GM12892 (cell line): Measurements from ENCODE around the gene CCR5.

Experiments used
- DNase-seq: peaks from one replicate; pipeline ENCODE4 v3.0.0; 2011; ENCODE audit not compliant: insufficient read length
- FAIRE-seq: peaks from 2 replicates; lab custom pipeline; 2011; peaks lifted over from hg19 to GRCh38; lab: Jason Lieb, UNC
- POLR2A ChIP-seq: IDR thresholded peaks from 2 replicates; pipeline ENCODE4 v1.6.1; 2011; ENCODE audit warnings: low read depth, low read length, control low read depth
- POLR2AphosphoS5 ChIP-seq: IDR thresholded peaks from 2 replicates; pipeline ENCODE4 v1.6.1; 2011; ENCODE audit warnings: low read depth, low read length, control low read depth
- TAF1 ChIP-seq: IDR thresholded peaks from 2 replicates; pipeline ENCODE4 v1.6.1; 2011; ENCODE audit warnings: low read depth, mild to moderate bottlenecking, control low read depth, low read length, borderline replicate concordance

CCR5 gene

GRCh38 chr3:46349484-46350261, 21.1 kb upstream of the CCR5 start:
- no peak for TF ChIP-seq POLR2A
- no peak for TF ChIP-seq POLR2AphosphoS5
- no peak for TF ChIP-seq TAF1

DNA sequence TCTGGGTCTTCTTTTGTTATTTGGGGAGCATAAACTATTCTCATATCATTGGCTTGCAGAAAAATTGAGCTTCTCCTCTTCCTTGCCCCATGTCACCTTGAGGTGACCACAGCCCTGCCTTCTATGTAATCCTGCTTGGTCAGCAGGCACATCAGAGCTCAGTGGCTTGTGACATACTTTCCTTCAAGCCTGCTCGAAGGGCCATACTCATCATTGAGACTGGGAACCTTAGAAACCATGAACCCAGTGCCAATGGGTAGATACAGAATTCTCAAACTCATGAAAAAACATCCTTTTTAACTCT, 20.5 kb upstream of the CCR5 start:
- TF ChIP-seq POLR2AphosphoS5 (no peak), TAF1 (no peak), POLR2A (no peak)
- peak; percentile 92 for FAIRE-seq
- DNase-seq: no peak

More at GRCh38 chr3:46349484-46350261, 21.1 kb upstream of the CCR5 start:
- no peak for FAIRE-seq
- no peak for DNase-seq

GRCh38 chr3:46351646-46352045, 19.1 kb upstream of the CCR5 start:
- TF ChIP-seq POLR2AphosphoS5 (no peak), TAF1 (no peak), POLR2A (no peak)
- no peak for FAIRE-seq
- no peak for DNase-seq

DNA sequence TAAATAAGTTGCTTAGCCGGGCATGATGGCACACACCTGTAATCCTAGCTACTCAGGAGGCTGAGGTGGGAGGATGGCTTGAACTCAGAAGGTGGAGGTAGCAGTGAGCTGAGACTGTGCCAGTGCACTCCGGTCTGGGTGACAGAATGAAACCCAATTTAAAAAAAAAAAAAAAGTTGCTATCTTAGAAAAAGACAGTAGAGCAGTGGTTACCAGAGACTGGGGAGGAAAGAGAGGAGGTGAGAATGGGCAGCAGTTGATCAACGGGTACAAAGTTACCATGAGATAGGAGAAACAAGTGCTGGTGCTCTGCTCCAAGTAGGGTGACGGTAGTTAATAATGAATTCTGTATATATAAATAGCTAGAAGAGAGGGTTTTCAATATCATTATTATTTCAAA, 17.7 kb upstream of the CCR5 start:
- FAIRE-seq: no peak
- DNase-seq: no peak
- TF ChIP-seq POLR2AphosphoS5 (no peak), POLR2A (no peak), TAF1 (no peak)

DNA sequence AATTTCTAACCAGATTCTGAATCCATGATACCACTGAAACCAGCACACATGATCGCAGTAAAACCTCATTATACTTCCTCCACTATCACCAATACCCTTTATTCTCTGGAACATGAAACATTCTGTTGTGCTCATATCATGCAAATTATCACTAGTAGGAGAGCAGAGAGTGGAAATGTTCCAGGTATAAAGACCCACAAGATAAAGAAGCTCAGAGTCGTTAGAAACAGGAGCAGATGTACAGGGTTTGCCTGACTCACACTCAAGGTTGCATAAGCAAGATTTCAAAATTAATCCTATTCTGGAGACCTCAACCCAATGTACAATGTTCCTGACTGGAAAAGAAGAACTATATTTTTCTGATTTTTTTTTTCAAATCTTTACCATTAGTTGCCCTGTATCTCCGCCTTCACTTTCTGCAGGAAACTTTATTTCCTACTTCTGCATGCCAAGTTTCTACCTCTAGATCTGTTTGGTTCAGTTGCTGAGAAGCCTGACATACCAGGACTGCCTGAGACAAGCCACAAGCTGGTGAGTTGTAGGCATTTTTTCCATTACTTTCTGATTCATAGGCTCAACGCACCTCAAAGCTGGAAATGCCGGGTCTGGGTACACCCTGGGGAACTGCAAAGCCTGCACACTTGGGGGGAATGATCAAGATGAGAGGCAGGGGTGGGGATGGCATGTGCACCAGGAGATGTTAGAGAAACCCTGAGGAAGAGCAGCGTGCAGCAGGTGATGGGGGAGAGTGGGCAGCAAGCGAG, 16.9 kb upstream of the CCR5 start, which contains the start of gene CCR2:
Gene CCR2, plus strand, starts transcription at position 465 of the 764 bp plus-strand sequence. CDS start 3,417 bp downstream, outside the sequence.
- DNase-seq: no peak
- TF ChIP-seq POLR2AphosphoS5 (no peak), POLR2A (no peak), TAF1 (no peak)
- no peak for FAIRE-seq

DNA sequence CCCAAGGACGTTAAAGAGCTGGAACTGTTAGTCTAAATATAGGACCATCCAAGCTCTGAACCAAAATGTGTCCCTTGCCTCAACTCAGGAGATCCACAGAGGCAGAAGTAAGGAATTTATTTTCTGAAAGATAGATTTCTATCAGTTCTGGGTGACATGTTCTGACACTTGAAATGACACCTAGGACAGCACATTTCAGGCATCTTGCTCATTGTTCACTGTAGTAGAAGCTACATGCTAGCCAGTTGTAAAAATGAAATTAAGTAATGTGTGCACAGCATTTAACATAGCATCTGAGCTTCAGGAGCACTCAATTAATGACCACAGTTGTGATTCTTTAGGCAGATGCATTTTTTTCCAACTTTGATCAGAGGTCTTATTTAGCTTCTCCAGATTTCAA, 16.3 kb upstream of the CCR5 start:
- DNase-seq: no peak
- TF ChIP-seq POLR2A: no peak
- no peak for TF ChIP-seq POLR2AphosphoS5
- TF ChIP-seq TAF1: no peak
- FAIRE-seq: no peak

DNA sequence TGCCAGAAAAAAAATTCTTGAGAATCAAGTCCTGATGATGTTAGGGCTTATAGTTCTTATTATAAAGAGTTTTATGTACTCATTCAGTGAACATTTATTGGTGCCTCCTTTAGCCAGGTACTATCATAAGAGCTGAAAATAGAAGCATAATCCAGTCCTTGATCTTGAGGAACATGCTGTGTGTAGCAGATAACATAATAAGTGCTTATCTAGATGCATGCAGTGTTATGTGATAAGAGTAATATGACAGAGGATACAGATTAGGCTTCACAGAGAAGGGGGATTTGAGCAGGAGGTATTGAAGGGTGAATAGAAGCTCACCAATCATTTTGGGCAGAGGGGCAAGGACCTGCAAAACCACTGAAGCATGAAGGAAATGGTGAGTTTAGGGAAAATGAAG, 15.8 kb upstream of the CCR5 start:
- DNase-seq (no peak), FAIRE-seq (no peak)
- TF ChIP-seq POLR2A (no peak), POLR2AphosphoS5 (no peak), TAF1 (no peak)

DNA sequence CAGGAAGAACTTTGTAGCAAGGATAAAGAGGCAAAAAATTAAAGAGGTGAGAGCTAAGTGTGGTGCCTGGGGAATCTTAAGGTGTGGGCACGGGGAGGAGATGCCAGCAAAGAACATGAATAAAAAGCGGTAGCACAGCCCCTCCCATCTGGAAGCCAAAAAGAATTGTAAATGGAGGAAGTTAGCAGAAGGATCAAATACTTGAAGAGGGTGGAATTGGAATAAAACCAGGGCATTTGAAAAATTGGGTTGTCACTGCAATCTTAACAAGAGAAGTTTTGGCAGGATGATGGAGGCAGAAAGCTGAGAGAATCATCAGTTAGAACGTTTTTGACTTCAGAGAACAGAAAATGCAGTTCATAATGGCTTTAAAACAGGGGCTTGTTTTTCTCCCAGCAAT, 14.5 kb upstream of the CCR5 start:
- no peak for DNase-seq
- TF ChIP-seq POLR2AphosphoS5: no peak
- no peak for TF ChIP-seq TAF1
- no peak for TF ChIP-seq POLR2A
- no peak for FAIRE-seq

DNA sequence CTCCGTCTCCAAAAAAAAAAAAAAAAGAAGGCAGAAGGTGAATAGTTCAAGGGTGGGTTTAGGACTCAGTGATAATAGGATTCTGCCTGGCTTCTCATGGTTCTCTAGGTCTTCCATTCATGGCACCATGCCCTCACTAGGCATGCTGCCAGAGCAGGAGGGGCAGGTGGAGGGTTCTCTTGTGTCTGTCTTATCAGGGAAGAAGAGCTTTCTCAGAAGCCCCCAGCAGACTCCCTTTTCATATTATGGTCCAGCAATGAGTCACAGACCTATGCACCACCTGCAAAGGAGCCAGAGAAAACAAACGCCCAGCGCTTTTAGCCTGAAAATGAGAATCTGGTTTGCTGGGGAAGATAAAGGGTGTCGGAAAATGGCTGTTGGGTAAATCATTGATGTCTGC, 13.8 kb upstream of the CCR5 start:
- FAIRE-seq: no peak
- no peak for DNase-seq
- no peak for TF ChIP-seq POLR2AphosphoS5

DNA sequence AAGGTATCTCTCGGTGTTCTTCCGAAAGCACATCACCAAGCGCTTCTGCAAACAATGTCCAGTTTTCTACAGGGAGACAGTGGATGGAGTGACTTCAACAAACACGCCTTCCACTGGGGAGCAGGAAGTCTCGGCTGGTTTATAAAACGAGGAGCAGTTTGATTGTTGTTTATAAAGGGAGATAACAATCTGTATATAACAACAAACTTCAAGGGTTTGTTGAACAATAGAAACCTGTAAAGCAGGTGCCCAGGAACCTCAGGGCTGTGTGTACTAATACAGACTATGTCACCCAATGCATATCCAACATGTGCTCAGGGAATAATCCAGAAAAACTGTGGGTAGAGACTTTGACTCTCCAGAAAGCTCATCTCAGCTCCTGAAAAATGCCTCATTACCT, 12.3 kb upstream of the CCR5 start:
- no peak for FAIRE-seq

GRCh38 chr3:46359733-46360493, 10.8 kb upstream of the CCR5 start:
- TF ChIP-seq POLR2AphosphoS5: no peak
- TF ChIP-seq POLR2A: no peak
- TF ChIP-seq TAF1: no peak
- FAIRE-seq (peak; percentile 92), DNase-seq (no peak)

More for the DNA sequence above, 12.3 kb upstream of the CCR5 start:
- DNase-seq: no peak
- TF ChIP-seq POLR2AphosphoS5: no peak
- no peak for TF ChIP-seq POLR2A
- TF ChIP-seq TAF1: no peak
